ENCODE measurements around the gene SLC22A16.
"Not testable (repeated sequence)": the region's sequence is repeated elsewhere in the genome, so short reads cannot be mapped to it uniquely, and the experiment has no call there.

Gene SLC22A16

GRCh38 chr6:110476046-110476849, at the start of gene SLC22A16:
TSS of gene SLC22A16 (minus strand) at chr6:110476613. CDS start at chr6:110476574, 39 bp downstream.
- DNase-seq, result no peak

DNA sequence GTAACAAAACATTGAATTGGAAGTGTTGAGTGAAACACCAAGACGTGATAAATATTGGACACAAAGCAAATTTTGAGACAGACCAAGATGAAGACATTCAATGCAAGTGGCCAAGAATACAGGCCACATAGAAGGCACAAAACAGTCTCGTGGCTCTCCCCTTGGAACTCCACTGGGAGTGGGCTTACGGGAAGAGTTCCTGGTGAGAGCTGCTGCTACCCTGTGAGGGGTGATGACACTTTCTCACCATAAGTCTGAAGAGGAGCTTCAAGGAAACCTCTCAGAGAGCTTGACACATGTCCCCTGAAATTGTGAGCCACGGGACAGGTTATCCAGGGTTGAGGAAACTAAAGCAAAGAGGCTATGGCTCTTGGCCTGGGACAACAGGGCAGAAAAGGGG, 48.6 kb upstream of the SLC22A16 start:
- no peak for DNase-seq

GRCh38 chr6:110524305-110524704, 47.9 kb upstream of the SLC22A16 start:
- DNase-seq, result no peak

DNA sequence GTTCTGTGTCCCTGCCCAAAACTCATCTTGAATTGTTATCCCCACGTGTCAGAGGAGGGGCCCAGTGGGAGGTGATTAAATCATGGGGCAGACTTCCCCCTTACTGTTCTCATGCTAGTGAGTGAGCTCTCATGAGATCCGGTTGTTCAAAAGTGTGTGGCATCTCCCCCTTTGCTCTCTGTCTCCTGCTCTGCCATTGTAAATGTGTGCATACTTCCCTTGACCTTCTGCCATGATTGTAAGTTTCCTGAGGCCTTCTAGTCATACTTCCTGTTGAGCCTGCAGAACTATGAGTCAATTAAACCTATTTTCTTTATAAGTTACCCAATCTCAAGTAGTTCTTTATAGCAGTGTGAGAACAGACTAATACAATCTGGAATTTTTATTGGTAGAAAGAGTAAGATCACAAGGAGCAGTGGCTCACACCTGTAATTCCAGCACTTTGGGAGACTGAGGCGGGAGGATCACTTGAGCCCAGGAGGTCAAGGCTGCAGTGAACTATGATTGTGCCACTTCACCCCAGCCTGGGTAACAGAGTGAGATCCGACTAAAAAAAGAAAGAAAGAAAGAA, 47.1 kb upstream of the SLC22A16 start:
- DNase-seq, result no peak

DNA sequence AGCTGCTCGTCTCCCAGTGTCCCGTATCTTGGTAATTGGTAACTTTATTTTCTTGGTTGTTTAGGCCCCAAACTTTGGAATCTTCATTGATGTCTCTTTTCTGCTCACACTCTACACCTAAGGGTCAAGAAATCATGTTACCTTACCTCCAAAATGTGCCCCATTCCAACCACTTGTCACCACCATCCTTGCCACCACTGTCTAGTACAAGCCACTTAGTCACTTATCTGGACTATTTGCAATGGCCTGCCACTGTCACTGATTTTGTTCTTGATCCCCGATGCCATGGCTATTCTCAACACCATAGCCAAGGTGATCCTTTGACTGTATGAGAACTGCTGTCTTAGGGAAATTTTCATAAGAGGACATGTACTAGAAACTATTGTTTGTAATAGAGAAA, 46.0 kb upstream of the SLC22A16 start:
- DNase-seq, result no peak

DNA sequence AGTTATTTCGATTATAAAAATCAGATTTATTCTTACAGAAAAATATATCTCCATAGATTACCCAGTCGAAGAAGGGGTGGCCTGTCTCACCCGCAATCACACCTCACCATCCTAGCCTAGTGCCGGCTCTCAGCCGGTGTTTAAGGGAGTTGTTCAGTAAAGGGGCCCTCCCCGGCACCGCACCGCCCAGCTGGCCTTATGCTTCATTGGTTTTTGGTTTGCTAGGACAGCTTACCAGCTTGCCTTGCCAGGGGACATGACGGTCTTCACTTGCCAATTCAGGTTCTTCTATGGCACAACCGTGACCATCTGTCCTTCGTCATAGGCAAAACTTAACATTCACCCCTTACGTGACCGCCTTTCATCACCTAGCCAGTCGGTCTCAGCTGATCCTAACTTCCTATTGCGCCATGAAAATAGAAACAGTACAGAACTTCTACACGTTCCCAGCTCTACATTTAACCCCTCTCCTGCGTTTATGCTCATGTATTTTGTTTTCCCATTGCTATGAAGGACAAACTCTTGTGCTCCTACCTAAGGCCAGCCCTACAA, 44.7 kb upstream of the SLC22A16 start:
- no peak for DNase-seq

GRCh38 chr6:110520209-110520965, 44.0 kb upstream of the SLC22A16 start:
- no peak for DNase-seq

DNA sequence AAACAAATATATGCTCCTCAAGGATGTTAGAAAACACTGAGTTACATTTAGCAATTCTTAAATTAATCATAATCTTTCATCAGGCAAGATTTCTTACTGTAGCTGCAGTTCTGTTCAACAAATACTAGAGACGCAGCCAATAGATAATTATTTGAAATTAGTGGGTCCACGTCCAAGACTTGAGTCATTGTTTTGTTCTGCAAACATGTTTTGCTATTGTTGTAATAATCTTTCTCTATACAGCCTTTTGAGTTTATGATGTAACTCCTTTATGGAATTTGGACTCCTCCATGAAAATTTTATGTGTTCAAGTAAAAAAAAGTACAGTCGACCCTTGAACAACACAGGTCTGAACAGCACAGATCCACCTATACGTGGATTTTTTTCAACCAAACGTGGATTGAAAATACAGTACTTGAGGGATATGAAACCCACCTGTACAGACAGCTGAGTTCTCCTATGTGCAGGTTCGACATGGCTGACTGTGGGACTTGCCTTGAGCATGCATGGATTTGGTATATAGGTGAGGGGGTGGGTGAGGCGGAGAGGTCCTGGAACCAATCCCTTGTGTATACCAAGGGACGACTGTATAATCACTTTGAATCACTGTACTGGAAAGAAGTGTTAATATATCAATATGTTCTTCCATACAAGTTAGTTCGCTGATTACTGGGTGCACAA, 41.3 kb upstream of the SLC22A16 start:
- no peak for DNase-seq

- DNase-seq, result no peak
Observed at GRCh38 chr6:110517034-110517433, 40.6 kb upstream of the SLC22A16 start.

- no peak for DNase-seq
Observed at GRCh38 chr6:110514818-110515217, 38.4 kb upstream of the SLC22A16 start.

- DNase-seq, result no peak
Observed at GRCh38 chr6:110512991-110513390, 36.6 kb upstream of the SLC22A16 start.

- not testable (repeated sequence) for DNase-seq
Observed at GRCh38 chr6:110512549-110512948, 36.1 kb upstream of the SLC22A16 start.

- DNase-seq, result no peak
Observed at GRCh38 chr6:110511401-110511800, 35.0 kb upstream of the SLC22A16 start.

DNA sequence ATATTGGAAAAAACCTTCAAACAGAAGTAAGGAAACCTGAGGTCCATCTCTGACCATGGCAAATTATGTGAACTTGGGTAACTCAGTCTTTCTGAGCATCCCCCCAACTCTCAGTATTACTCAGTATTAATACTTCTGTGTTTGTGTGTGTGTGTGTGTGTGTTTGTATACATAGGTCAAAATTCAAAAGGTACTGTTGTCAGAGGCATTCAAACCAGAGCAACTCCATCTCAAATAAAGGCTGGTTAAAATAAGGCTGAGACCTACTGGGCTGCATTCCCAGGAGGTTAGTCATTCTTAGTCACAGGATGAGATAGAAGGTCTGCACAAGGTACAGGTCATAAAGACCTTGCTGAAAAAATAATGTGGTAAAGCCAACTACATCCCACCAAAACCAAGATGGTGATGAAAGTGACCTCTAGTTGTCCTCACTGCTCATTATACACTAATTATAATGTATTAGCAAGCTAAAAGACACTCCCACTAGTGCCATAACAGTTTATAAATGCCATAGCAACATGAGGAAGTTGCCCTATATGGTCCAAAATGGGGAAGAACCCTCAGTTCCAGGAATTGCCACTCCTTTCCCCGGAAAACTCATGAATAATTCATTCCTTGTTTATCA, 33.3 kb upstream of the SLC22A16 start:
- DNase-seq, result no peak

DNA sequence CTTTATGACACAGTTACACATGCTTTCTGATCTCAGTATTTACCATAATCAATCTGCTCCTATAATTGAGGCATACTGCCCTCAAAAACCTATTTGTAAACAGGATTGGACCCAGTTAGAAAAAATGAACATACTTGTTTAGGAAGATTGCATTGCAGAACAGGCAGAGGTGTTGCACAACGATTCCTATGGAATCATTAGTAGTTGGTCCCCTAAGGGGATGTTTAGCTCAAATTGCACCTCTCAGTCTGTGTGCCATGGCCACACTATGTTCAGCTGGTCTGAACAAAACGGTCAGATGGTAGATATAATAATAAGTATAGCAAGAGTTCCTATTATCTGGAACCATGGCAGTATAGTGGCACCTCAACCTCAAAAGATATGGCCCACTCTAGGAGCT, 28.5 kb upstream of the SLC22A16 start:
- DNase-seq, result not testable (repeated sequence)

DNA sequence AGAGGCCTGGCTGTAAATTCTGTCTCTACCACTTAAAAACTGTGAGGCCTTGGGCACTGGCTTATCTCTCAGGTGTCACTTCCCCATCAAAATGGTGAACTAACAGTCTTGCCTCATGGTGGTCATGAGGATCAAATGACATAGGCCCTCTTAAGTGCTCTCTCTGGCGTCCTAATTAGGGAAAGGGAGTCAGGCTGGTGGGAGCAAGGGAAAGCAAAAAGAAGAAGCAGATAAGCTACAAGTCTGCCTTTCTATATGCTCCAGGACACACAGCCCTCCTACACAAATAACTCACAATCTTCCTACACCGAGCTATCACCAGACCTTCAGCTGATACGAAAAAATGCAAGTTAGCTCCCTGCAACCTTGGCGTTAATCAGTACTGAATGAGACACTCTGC, 19.5 kb upstream of the SLC22A16 start:
- DNase-seq, result no peak

DNA sequence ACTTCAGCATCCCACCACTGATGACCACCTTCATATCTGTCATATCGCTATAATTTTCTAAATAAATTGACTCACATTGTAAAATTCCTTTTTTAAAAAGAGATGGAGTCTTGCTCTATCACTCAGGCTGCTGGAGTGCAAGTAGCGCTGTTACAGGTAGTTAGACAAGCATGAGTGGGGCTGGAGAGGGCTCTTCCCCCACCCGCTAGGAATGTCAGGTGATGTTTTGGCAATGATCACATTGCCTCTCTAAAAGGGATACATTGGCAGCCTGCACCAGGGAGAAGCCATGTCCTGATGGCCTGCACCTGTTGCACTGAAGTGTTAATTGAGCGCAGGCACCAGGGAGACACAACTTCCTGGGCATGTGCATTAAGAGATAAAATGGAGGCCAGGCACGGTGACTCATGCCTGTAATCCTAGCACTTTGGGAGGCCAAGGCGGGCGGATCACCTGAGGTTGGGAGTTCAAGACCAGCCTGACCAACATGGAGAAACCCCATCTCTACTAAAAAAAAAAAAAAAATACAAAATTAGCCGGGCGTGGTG, 16.9 kb upstream of the SLC22A16 start:
- no peak for DNase-seq

DNA sequence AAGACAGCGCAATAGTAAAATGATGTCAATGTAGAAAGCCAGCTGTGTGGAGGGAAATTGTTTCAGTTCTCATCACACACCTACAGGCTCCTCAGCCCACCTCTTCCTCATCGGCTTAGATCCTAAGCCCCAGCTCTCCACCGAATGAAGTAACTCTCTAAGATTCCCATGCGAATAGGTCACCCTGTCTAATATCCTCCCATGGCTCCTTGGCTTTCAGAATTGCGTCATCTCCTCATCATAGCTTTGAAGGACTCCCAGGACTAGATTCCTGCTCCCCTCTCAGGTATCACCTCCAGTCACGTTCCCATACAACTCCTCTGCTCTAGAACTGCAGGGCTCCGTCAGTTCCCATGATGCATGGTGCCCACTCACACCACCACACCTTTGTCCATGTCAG, 16.2 kb upstream of the SLC22A16 start:
- DNase-seq, result no peak

GRCh38 chr6:110491644-110492317, 15.4 kb upstream of the SLC22A16 start:
- no peak for DNase-seq

GRCh38 chr6:110491299-110491643, 14.9 kb upstream of the SLC22A16 start:
- no peak for DNase-seq

GRCh38 chr6:110490110-110490509, 13.7 kb upstream of the SLC22A16 start:
- DNase-seq, result no peak

Measured in stimulated activated CD4-positive, alpha-beta T cell treated with anti-CD3 and anti-CD28 coated beads, Interleukin-4, amount 100 ng/mL, for 24 hours (primary cell).